HG03575 (cell line): ENCODE data around the gene LTN1.
"Not testable (repeated sequence)": the region's sequence is repeated elsewhere in the genome, so short reads cannot be mapped to it uniquely, and the experiment has no call there.

Source experiments
- ATAC-seq: cut with Tn5 transposase; IDR thresholded peaks from one replicate; pipeline ENCODE4 v1.9.1; 2021; ENCODE audit not compliant: unreplicated experiment, insufficient number of reproducible peaks, low FRiP score; ENCODE audit errors: extremely low read depth

The LTN1 gene

DNA sequence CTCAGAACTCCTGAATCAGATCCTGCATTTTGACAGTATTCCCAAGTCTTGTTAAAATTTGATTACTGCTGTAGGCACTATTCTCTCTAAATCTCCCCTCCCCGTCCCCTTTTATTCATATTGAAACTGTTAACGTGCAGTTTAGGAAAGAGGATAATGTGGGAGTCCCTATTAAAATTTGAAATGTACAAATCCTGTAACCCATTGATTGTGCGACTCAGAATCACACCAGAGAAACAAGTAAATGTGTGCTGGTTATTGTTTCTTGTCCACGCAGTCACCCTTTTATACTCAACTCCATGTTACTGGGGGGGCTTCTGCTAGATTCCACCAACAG, 584 bp upstream of the LTN1 start:
- no peak for ATAC-seq

GRCh38 chr21:28991861-28992525, 684 bp downstream of the LTN1 start:
- no peak for ATAC-seq

GRCh38 chr21:28988146-28988545, 4.5 kb downstream of the LTN1 start:
- ATAC-seq: not testable (repeated sequence)

DNA sequence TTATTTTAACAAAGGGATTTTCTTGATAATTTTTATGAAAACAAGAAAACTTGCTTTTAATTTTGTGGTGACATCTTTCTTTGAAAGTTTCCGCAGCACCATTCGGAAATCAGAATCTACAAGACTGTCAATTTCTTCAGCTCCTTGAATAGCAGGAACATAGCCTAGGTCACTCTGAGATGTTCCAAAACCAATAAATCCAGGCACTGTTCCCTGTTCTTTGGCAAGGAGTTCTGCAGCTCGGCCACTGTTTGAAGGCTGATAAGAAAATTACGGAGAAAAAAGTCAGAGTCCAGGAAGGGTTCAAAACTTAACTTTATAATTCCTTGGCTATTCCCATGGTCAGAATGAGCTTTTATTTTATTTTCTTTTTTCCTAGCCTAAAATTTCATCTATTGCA, 6.0 kb downstream of the LTN1 start:
- ATAC-seq: no peak

DNA sequence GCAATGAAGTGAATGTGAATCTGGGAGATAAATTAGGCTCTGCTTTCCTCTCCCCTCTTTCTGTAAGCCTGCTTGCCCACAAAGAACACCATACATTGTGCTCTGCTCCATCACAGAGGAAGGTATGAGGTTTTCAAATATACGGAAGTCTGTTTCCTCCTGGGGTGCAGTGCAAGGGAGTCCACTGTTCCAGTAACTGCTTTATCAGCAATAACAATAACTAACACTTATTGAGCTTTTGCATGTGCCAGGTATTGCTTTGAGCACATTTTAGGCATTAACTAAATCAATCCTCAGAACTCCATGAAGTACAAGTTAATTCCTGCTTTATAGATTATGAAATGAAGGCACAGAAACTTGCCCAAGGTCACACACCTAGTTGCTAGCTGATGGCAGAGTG, 10.0 kb downstream of the LTN1 start:
- no peak for ATAC-seq

DNA sequence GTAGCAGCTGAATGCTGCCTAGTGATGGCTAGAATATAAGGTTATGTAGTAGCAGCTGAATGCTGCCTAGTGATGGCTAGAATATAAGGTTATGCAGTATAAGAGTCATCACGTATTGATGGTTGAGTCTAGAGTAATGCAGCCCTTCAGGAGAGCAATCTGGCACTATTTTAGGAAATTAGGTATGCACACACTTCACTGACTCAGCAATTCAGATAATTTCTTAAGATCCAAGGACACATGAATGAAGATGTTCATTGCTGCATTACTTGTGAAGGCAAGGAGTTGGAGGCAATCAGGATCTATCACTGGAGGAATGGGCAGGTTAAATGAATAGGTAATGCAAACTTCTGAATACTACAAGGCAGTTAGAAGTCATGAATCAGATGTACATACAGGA, 13.6 kb downstream of the LTN1 start:
- ATAC-seq: no peak

- ATAC-seq: no peak
Observed at GRCh38 chr21:28975397-28975796, 17.3 kb downstream of the LTN1 start.

DNA sequence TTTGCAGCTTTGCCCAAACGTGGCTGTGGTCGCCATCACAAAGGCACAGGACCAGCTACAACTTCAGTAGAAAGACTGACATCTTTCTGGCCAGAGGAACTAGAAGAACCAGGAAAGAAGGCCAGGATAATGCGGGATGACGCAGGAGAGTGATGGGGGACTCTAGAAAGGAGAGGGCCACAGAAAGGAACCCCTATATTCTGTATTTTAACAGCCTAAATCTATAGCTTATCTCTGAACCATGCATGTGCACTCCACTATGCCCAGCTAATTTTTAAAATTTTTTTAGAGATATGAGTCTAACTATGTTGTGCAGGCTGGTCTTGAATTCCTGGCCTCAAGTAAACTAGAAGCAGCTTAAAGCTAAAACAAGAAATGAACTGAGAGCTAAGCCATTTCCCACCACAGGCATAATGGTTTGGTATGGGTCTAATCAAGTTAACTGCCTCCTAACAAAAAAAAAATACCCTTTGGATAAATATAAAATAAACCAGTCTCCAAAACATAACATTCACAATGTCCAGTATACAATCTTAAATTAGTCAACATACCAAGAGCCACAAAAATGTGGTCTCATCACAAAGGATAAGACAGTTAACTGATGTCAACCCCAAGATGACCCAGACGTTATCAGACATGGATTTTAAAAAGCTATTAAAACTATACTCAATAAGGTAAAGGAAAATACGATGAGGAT, 18.0 kb downstream of the LTN1 start:
- ATAC-seq: no peak

DNA sequence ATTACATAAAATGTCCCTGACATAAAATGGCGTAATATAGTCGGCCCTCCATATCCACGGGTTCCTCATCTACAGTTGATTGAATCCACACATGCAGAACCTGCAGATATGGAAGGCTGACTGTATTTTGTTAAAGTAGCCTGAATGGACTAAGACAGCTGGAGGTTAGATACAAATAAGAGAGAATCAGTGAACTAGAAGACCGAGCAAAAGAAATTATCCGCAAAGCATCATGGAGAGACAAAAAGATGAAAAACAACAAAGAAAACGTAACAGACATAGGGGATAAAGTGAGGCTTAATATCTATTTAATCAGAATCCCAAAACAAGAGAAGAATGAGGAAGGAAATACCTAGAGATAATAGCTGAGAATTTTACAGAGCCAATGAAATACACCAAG, 20.3 kb downstream of the LTN1 start:
- no peak for ATAC-seq

DNA sequence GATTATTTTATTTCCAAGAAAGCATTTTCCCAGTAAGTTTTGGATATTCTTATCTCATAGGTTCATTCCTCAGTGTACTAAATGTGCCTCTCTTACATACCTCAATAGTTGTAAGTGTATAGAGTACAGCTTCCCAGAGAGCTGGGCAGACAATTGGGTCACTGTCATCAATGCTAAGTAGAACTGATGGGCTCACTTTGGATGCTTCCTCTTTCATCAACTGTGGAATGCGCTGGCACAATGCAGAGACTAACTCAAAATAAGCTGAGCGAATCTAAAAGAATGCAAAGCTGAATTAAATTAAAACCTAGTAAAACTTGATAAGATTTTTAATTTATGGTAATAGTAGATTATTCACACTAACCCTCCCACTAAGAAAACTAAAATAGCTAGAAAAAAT, 21.5 kb downstream of the LTN1 start:
- ATAC-seq: no peak

DNA sequence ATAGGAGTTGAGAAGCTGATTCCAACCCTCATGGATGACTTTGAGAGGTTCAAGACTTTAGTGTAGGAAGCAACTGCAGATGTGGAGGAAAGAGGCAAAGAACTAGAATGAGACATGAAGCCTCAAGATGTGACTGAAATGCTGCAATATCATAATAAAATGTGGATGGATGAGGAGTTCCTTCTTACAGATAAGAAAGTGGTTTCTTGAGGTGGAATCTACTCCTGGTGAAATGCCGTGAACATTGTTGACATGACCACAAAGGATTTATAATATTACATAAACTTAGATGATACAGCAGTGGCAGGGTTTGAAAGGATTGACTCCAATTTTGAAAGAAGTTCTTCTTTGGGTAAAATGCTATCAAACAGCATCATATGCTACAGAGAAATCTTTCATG, 28.8 kb downstream of the LTN1 start:
- no peak for ATAC-seq

DNA sequence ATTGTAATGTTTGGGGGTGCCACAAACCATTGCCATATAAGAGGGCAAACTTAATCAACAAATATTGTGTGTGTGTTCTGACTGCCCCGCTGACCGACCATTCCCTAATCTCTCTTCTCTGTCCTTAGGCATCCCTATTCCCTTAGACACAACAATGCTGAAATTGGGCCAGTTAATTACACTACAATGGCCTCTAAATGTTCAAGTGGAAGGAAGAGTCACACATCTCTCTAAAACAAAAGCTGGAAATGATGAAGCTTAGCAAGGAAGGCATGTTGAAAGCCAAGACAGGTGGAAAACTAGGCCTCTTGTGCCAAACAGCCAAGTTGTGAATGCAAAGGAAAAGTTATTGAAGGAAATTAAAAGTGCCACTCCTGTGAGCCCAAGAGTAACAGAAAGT, 30.2 kb downstream of the LTN1 start:
- no peak for ATAC-seq

GRCh38 chr21:28961927-28962326, 30.8 kb downstream of the LTN1 start:
- no peak for ATAC-seq

- no peak for ATAC-seq
Observed at GRCh38 chr21:28960245-28960644, 32.4 kb downstream of the LTN1 start.

GRCh38 chr21:28959367-28960099, 33.1 kb downstream of the LTN1 start:
- no peak for ATAC-seq

- ATAC-seq: no peak
Observed at GRCh38 chr21:28953247-28953646, 39.4 kb downstream of the LTN1 start.

- no peak for ATAC-seq
Observed at GRCh38 chr21:28952686-28953085, 40.0 kb downstream of the LTN1 start.

DNA sequence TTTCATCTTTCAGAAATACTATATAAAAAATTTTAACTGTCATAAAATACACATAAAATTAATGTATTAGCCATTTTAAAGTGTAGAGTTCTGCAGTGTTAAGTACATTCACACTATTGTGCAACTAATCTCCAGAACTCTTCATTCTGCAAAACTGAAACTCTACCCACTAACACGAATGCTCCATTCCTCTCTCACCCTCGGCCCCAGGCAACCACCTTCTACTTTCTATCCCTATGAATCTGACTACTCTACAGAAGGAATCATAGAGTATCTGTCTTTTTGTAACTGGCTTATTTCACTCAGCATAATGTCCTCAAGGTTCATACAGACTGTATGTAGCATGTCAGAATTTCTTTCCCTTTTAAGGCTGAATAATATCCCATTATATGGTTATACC, 43.4 kb downstream of the LTN1 start:
- no peak for ATAC-seq

GRCh38 chr21:28944296-28944695, 48.4 kb downstream of the LTN1 start:
- ATAC-seq: no peak

DNA sequence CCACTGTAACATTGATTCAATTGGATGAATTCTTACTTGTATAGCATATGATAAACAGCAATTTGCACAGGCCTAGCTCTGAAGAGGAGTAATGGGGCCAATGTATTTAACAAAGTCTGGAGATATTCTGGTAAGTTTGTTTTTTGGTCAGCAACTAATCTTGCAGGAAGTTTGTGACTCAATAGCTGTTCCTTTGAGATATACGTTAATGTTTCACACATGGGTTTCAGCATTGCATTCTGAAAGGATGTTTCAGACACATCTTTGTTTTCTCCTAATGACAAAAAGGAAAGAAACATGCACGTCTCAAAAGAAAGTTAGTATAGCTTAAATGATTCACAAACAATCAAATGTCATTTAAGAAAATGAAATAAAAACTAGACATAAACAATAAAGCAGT, 49.0 kb downstream of the LTN1 start:
- ATAC-seq: no peak
